BE2C (cell line): ENCODE measurements around the gene GRID1.
A peak's percentile ranks its signal among the peaks of the same experiment; 100 is the strongest.

ENCODE experiments used
- DNase-seq: peaks from one replicate; pipeline ENCODE4 v3.0.0-alpha.2; 2020
- H3K27me3 ChIP-seq: fragments of 250-450 bp; sonication (Bioruptor Pico); 2 replicates; pipeline ENCODE4 v1.5.1; 2020; ENCODE audit warnings: mild to moderate bottlenecking
- H3K36me3 ChIP-seq: fragments of 250-450 bp; sonication (Bioruptor Pico); 2 replicates; pipeline ENCODE4 v1.5.1; 2020; ENCODE audit warnings: mild to moderate bottlenecking
- H3K4me1 ChIP-seq: fragments of 250-450 bp; sonication (Bioruptor Pico); 2 replicates; pipeline ENCODE4 v1.5.1; 2020
- H3K4me3 ChIP-seq: 2 replicates; pipeline ENCODE4 v1.5.1; 2011; ENCODE audit warnings: low read depth, low read length
- H3K9me3 ChIP-seq: fragments of 250-450 bp; sonication (Bioruptor Pico); 2 replicates; pipeline ENCODE4 v1.5.1; 2020
- CTCF ChIP-seq: IDR thresholded peaks from 2 replicates; pipeline ENCODE4 v1.5.1; 2012; ENCODE audit warnings: mild to moderate bottlenecking, low read depth, low read length

GRID1 gene

GRCh38 chr10:86295791-86296190 is 70.8 kb downstream of the GRID1 start:
- TF ChIP-seq CTCF: no peak
- no peaks in the 10 kb centered on the region for H3K27me3 ChIP-seq
- no peak for DNase-seq
- peaks cover 10% of the 10 kb centered on the region for H3K4me1 ChIP-seq
- H3K9me3 ChIP-seq: no peaks in the 10 kb centered on the region
- no peaks in the 10 kb centered on the region for H3K36me3 ChIP-seq
- H3K4me3 ChIP-seq: no peak overlapping the region

GRCh38 chr10:86295351-86295750 is 71.2 kb downstream of the GRID1 start:
- Histone ChIP-seq H3K27me3 (no peaks in the 10 kb centered on the region), H3K36me3 (no peaks in the 10 kb centered on the region), H3K9me3 (no peaks in the 10 kb centered on the region), H3K4me1 (peaks cover 10% of the 10 kb centered on the region), H3K4me3 (no peak overlapping the region)
- DNase-seq: no peak
- TF ChIP-seq CTCF: no peak

GRCh38 chr10:86294346-86295265 is 72.0 kb downstream of the GRID1 start:
- Histone ChIP-seq H3K9me3 (no peaks in the 10 kb centered on the region), H3K4me3 (no peak overlapping the region), H3K4me1 (peaks cover 10% of the 10 kb centered on the region), H3K36me3 (no peaks in the 10 kb centered on the region), H3K27me3 (no peaks in the 10 kb centered on the region)
- DNase-seq: no peak
- TF ChIP-seq CTCF: no peak

- Histone ChIP-seq H3K9me3 (no peaks in the 10 kb centered on the region), H3K4me1 (peaks cover 10% of the 10 kb centered on the region), H3K4me3 (no peak overlapping the region), H3K27me3 (no peaks in the 10 kb centered on the region), H3K36me3 (no peaks in the 10 kb centered on the region)
- DNase-seq: no peak
- TF ChIP-seq CTCF: no peak
These were observed 73.2 kb downstream of the GRID1 start for GRCh38 chr10:86293396-86293791.

GRCh38 chr10:86292462-86293395 is 73.9 kb downstream of the GRID1 start:
- Histone ChIP-seq H3K9me3 (no peaks in the 10 kb centered on the region), H3K36me3 (no peaks in the 10 kb centered on the region), H3K4me1 (peaks cover 16% of the 10 kb centered on the region), H3K4me3 (no peak overlapping the region), H3K27me3 (no peaks in the 10 kb centered on the region)
- TF ChIP-seq CTCF: no peak
- peak; percentile 74 for DNase-seq
